ENCODE data around the gene IGFBP5. TPM values are rescaled to one million over a fixed set of nuclear protein-coding genes. Genes with fewer than 3 reads are reported as not detected.

Gene IGFBP5
- total and polyA plus RNA-seq, 9 of the 15 experiments (the other 6 are each of a cell fraction or from before 2014, with no cell fraction given): 0.01 to 1.9 (median 0.03) TPM; not detected in 6

- Histone ChIP-seq H3K4me3 (no peak overlapping the region), H3K9me1 (ENCODE audit: control insufficient read depth, insufficient read depth, low read length) (no peaks in the 10 kb centered on the region), H3K4me2 (ENCODE audit: insufficient read depth, low read length) (no peak overlapping the region), H3K27me3 (ENCODE audit: control insufficient read depth in 2 of 2, insufficient read depth in 2 of 2, low read length in 2 of 2) (peaks cover 0 to 30% of the 10 kb centered on the region in 2 experiments; a peak in 2 of 5 replicates), H4K20me1 (replicated peaks; ENCODE audit: control insufficient read depth, insufficient read depth, low read length) (no peaks in the 10 kb centered on the region), H3K27ac (ENCODE audit: extremely low read depth, low read depth, low read length) (no peak overlapping the region), H3K79me2 (ENCODE audit: control insufficient read depth, insufficient read depth, low read length) (no peaks in the 10 kb centered on the region), H3K9me3 (replicated peaks; ENCODE audit: control insufficient read depth, insufficient read depth, low read depth, low read length) (no peaks in the 10 kb centered on the region), H3K4me1 (replicated peaks in 1 of 2; ENCODE audit: control insufficient read depth in 2 of 2, insufficient read depth in 2 of 2, low read length in 2 of 2) (peaks cover 13 to 14% of the 10 kb centered on the region in 2 experiments), H3K36me3 (ENCODE audit: control insufficient read depth, insufficient read depth, low read length) (no peaks in the 10 kb centered on the region), H3K9ac (ENCODE audit: insufficient read depth in 1 of 2, low read depth in 2 of 2, low read length in 2 of 2) (no peak overlapping the region), H2AFZ (ENCODE audit: low read depth, low read length) (no peak overlapping the region)
- no peak for DNase-seq (ENCODE audit: extremely low read depth in 1 of 4, low spot score in 3 of 4)
- POLR2A ChIA-PET: no interaction called here
- no peak for FAIRE-seq
- intact Hi-C loops (cut with micrococcal nuclease): no loop called here
- CTCF ChIA-PET (ENCODE audit: low intra/inter-chr PET ratio): no interaction called here
- no peak for TF ChIP-seq MEIS2 (IDR thresholded peaks at IDR 0.05; ENCODE audit: partially characterized antibody)
- TF ChIP-seq BDP1 (IDR thresholded peaks at IDR 0.05; ENCODE audit: insufficient read depth, insufficient read length): no peak
- TF ChIP-seq PCBP2 (IDR thresholded peaks at IDR 0.05; ENCODE audit: low read depth, low read length, poor library complexity, severe bottlenecking): no peak
- TF ChIP-seq POLR3G (IDR thresholded peaks at IDR 0.05; ENCODE audit: extremely low read depth, insufficient read length, insufficient replicate concordance): no peak
- TF ChIP-seq ZNF217 (CRISPR knock-in tag; IDR thresholded peaks at IDR 0.05): no peak
- TF ChIP-seq, protein P1, sequence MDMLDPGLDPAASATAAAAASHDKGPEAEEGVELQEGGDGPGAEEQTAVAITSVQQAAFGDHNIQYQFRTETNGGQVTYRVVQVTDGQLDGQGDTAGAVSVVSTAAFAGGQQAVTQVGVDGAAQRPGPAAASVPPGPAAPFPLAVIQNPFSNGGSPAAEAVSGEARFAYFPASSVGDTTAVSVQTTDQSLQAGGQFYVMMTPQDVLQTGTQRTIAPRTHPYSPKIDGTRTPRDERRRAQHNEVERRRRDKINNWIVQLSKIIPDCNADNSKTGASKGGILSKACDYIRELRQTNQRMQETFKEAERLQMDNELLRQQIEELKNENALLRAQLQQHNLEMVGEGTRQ (CRISPR knock-in tag; IDR thresholded peaks at IDR 0.05): peak; percentile 39; the same call in 1 of the 2 replicates
- no peak for TF ChIP-seq ZNF311 (CRISPR knock-in tag; IDR thresholded peaks at IDR 0.05)
- in situ Hi-C loops (cut with MboI): loop anchor here (25.0 kb wide), 1 partner anchor 1035 kb away; no protein-coding TSS in a partner anchor
- ATAC-seq: no peak
- 43% methylated on average over 8 of the region's 9 CpGs for WGBS (ENCODE audit: insufficient coverage, low coverage, missing lambda C conversion rate)
- BruUV-seq (replicated peaks): no TSS peak
Measured at GRCh38 chr2:216677439-216678097, 17.8 kb downstream of the IGFBP5 start.

Data from K562 (cell line).